GM12878 (cell line): ENCODE data around the gene HSD11B1. TPM values are rescaled to one million over a fixed set of nuclear protein-coding genes. Genes with fewer than 3 reads are reported as not detected.

ENCODE experiments used
- ATAC-seq: fragments of 200-7000 bp; cut with Tn5 transposase; 3 replicates; pipeline ENCODE4 v1.9.1; 2020; ENCODE audit warnings: mild to moderate bottlenecking, moderate library complexity
- BruUV-seq: library from RNA; stranded (reverse); fragments of 400-500 nt; replicated peaks from 2 replicates; lab custom pipeline; 2021; lab: Mats Ljungman, UMichigan
- CTCF ChIA-PET: fragments of 300-600 bp; sonication (Branson Sonifier 250); formaldehyde crosslinking; extraction: SDS; loops from one replicate; lab custom pipeline; 2021; ENCODE audit warnings: inconsistent platforms; lab: Yijun Ruan, JAX
- POLR2A ChIA-PET: fragments of 350-600 bp; formaldehyde crosslinking; extraction: SDS; loops from one replicate; lab custom pipeline; 2021; ENCODE audit warnings: inconsistent platforms; lab: Charles Lee
- RAD21 ChIA-PET: fragments of 300-600 bp; sonication (Branson Sonifier 250); formaldehyde crosslinking; loops from one replicate; lab custom pipeline; 2023; ENCODE audit warnings: antibody characterized with exemption; ENCODE audit not compliant: unreplicated experiment; lab: Charles Lee
- SMC1A ChIA-PET: fragments of 300-600 bp; sonication (Branson Sonifier 250); formaldehyde crosslinking; loops from one replicate; lab custom pipeline; 2023; ENCODE audit not compliant: unreplicated experiment, uncharacterized antibody; lab: Charles Lee
- DNase-seq: peaks from one replicate; pipeline ENCODE4 v3.0.0-alpha.2; 2011; ENCODE audit warnings: low read depth, low spot score
- FAIRE-seq: peaks from 3 replicates; lab custom pipeline; 2011; peaks lifted over from hg19 to GRCh38; lab: Jason Lieb, UNC
- H2AFZ ChIP-seq: 2 replicates; pipeline ENCODE4 v1.6.0; 2011; ENCODE audit warnings: low read depth, low read length, control low read depth; ENCODE audit not compliant: control insufficient read depth
- H3K27ac ChIP-seq: 2 replicates; pipeline ENCODE4 v1.5.1; 2011; ENCODE audit warnings: control low read depth; ENCODE audit not compliant: control insufficient read depth, insufficient read depth
- H3K27me3 ChIP-seq, 2 experiments: replicated peaks in 1 of 2; 2 replicates each; pipeline versions ENCODE4 v1.6.0 to v1.6.1; 2011; ENCODE audit warnings: low read length in 1 of 2; ENCODE audit not compliant: control insufficient read depth in 2 of 2, insufficient read depth in 2 of 2
- H3K36me3 ChIP-seq, 2 experiments: 2 replicates each; pipeline ENCODE4 v1.5.1; 2011; ENCODE audit warnings: low read length in 1 of 2; ENCODE audit not compliant: control insufficient read depth in 2 of 2, insufficient read depth in 2 of 2
- H3K4me1 ChIP-seq: 2 replicates; pipeline ENCODE4 v1.6.1; 2011; ENCODE audit warnings: mild to moderate bottlenecking, low read length, moderate library complexity, mixed read lengths; ENCODE audit not compliant: control insufficient read depth, insufficient read depth
- H3K4me2 ChIP-seq: 2 replicates; pipeline ENCODE4 v1.6.0; 2011; ENCODE audit warnings: control low read depth; ENCODE audit not compliant: control insufficient read depth, insufficient read depth
- H3K4me3 ChIP-seq: fragments of 200-600 bp; sonication (generic); 2 replicates; pipeline ENCODE4 v1.5.1; 2016
- H3K79me2 ChIP-seq: 2 replicates; pipeline ENCODE4 v1.6.0; 2011; ENCODE audit warnings: low read length; ENCODE audit not compliant: control insufficient read depth, insufficient read depth
- H3K9ac ChIP-seq: 2 replicates; pipeline ENCODE4 v1.8.0; 2011; ENCODE audit warnings: low read length, control low read depth, mixed read lengths; ENCODE audit not compliant: control insufficient read depth, insufficient read depth
- H3K9me3 ChIP-seq: replicated peaks from 3 replicates; pipeline ENCODE4 v1.5.1; 2011; ENCODE audit warnings: mild to moderate bottlenecking, low read length; ENCODE audit not compliant: control insufficient read depth, insufficient read depth
- H4K20me1 ChIP-seq: 2 replicates; pipeline ENCODE4 v1.6.0; 2011; ENCODE audit not compliant: control insufficient read depth, insufficient read depth
- BCL11A ChIP-seq: IDR thresholded peaks from 2 replicates; pipeline ENCODE4 v1.6.1; 2011; ENCODE audit warnings: low read depth, low read length
- BHLHE40 ChIP-seq, 2 experiments: fragments of 450-650 bp in 1 of 2; IDR thresholded peaks; 2 replicates each; pipeline ENCODE4 v1.6.1; 2011 to 2017; ENCODE audit warnings: low read depth in 2 of 2, borderline replicate concordance in 1 of 2, improper control_type of control experiment in 1 of 2, low read length in 1 of 2, mild to moderate bottlenecking in 1 of 2
- CHD1 ChIP-seq: IDR thresholded peaks from 2 replicates; pipeline ENCODE4 v1.6.1; 2012; ENCODE audit warnings: low read depth, low read length, improper control_type of control experiment
- CREM ChIP-seq: IDR thresholded peaks from 2 replicates; pipeline ENCODE4 v1.6.1; 2014; ENCODE audit warnings: antibody characterized with exemption, low read depth
- ELK1 ChIP-seq: IDR thresholded peaks from 2 replicates; pipeline ENCODE4 v1.6.1; 2012; ENCODE audit warnings: low read depth, low read length, improper control_type of control experiment
- IKZF2 ChIP-seq, 2 experiments: fragments of 450-650 bp; IDR thresholded peaks; 2 replicates each; pipeline ENCODE4 v1.6.1; 2017; ENCODE audit warnings: mild to moderate bottlenecking in 2 of 2, moderate library complexity in 2 of 2
- NFIC ChIP-seq: IDR thresholded peaks from 2 replicates; pipeline ENCODE4 v1.6.1; 2012; ENCODE audit warnings: low read depth, mild to moderate bottlenecking, inconsistent platforms, low read length, moderate library complexity
- NFYA ChIP-seq: IDR thresholded peaks from 2 replicates; pipeline ENCODE4 v1.6.1; 2011; ENCODE audit warnings: low read depth, mild to moderate bottlenecking, low read length, improper control_type of control experiment, borderline replicate concordance
- POLR2AphosphoS2 ChIP-seq: IDR thresholded peaks from 2 replicates; pipeline ENCODE4 v1.6.1; 2011; ENCODE audit warnings: low read depth, mild to moderate bottlenecking, low read length, improper control_type of control experiment, moderate library complexity
- POLR2AphosphoS5 ChIP-seq: IDR thresholded peaks from 2 replicates; pipeline ENCODE4 v1.6.1; 2011; ENCODE audit warnings: mild to moderate bottlenecking, low read length, inconsistent platforms
- RAD51 ChIP-seq: fragments of 450-650 bp; IDR thresholded peaks from 2 replicates; pipeline ENCODE4 v1.6.1; 2016; ENCODE audit warnings: moderate library complexity, mild to moderate bottlenecking, inconsistent platforms
- RCOR1 ChIP-seq: conservative IDR thresholded peaks from 2 replicates; pipeline ENCODE4 v1.6.1; 2012; ENCODE audit warnings: low read depth, low read length, improper control_type of control experiment
- SRF ChIP-seq, 2 experiments: IDR thresholded peaks; 2 replicates each; pipeline ENCODE4 v1.6.1; 2011; ENCODE audit warnings: low read depth in 2 of 2, low read length in 2 of 2, mild to moderate bottlenecking in 1 of 2, moderate library complexity in 1 of 2
- TBL1XR1 ChIP-seq: IDR thresholded peaks from 2 replicates; pipeline ENCODE4 v1.6.1; 2012; ENCODE audit warnings: low read depth, low read length, improper control_type of control experiment
- YBX1 ChIP-seq: fragments of 450-650 bp; IDR thresholded peaks from 2 replicates; pipeline ENCODE4 v1.6.1; 2016; ENCODE audit warnings: antibody characterized with exemption
- ZNF217 ChIP-seq: fragments of 450-650 bp; IDR thresholded peaks from 2 replicates; pipeline ENCODE4 v1.6.1; 2017; ENCODE audit warnings: antibody characterized with exemption, mild to moderate bottlenecking
- WGBS: methylation state at CpG from one replicate; pipeline ENCODE4 v1.1.6; 2016; ENCODE audit warnings: low lambda C conversion rate; ENCODE audit not compliant: insufficient replicate concordance, insufficient coverage; ENCODE audit errors: missing lambda C conversion rate; 5-methylcytosine and 5-hydroxymethylcytosine counted together
- in situ Hi-C: fragments of 300-500 bp; cut with MboI; formaldehyde crosslinking; loops from 9 replicates; pipeline ENCODE4 v1.14.3; 2018; ENCODE audit warnings: mixed read lengths
- intact Hi-C: fragments of 100-400 bp; cut with micrococcal nuclease; formaldehyde crosslinking; loops from one replicate; pipeline ENCODE4 v1.14.2; 2022; ENCODE audit not compliant: unreplicated experiment
- polyA plus RNA-seq, 11 experiments: library from polyadenylated mRNA; depleted of rRNA in 4 of 11; unstranded in 6 of 11; stranded (reverse) in 5 of 11; fragments of >200 nt; fragmentation: Nextera tagmentation in 4 of 11; fragmentation: Illumina TruSeq in 1 of 11; extraction: Ambion mirVana in 4 of 11; extraction: Trizol in 1 of 11; gene quantifications; 1 replicate in 1 of 11; 2 replicates in 10 of 11; pipeline versions ENCODE4 v1.2.1 to v1.2.3, GENCODE V29; 2011 to 2016; ENCODE audit warnings: inconsistent platforms in 2 of 11, missing spikeins in 2 of 11, low read depth in 1 of 11
- total RNA-seq, 4 experiments: library from RNA; depleted of rRNA in 3 of 4; stranded (reverse); fragments of >200 nt in 3 of 4; fragmentation: Illumina TruSeq in 1 of 4; extraction: Trizol in 1 of 4; gene quantifications; 2 replicates each; pipeline versions ENCODE4 v1.2.1 to v1.2.3, GENCODE V29; 2013 to 2021

The HSD11B1 gene
- total and polyA plus RNA-seq, 10 of the 15 experiments (the other 5 are each of a cell fraction or from before 2014, with no cell fraction given), result 0.04 to 0.27 (median 0.15) TPM; not detected in 7

- BruUV-seq, result no TSS peak
- H4K20me1 ChIP-seq, result no peaks in the 10 kb centered on the region
- ChIA-PET RAD21 (interaction anchor here (0.8 to 2.1 kb wide), 6 partner anchors 9 to 139 kb away, joined by 3 to 8 read pairs (median 4); no protein-coding TSS in a partner anchor), POLR2A (no interaction called here), SMC1A (interaction anchor here (1.2 to 2.9 kb wide), 11 partner anchors 9 to 130 kb away, joined by 4 to 14 read pairs (median 4); no protein-coding TSS in a partner anchor), CTCF (interaction anchor here (1.3 to 3.0 kb wide), 6 partner anchors 8 to 139 kb away, joined by 3 to 36 read pairs (median 6); no protein-coding TSS in a partner anchor)
- H3K9ac ChIP-seq, result no peak overlapping the region
- H3K4me1 ChIP-seq, result no peaks in the 10 kb centered on the region; the same call in 1 of the 2 replicates
- no peak overlapping the region for H3K4me3 ChIP-seq
- no peak overlapping the region for H3K27ac ChIP-seq
- DNase-seq (no peak), ATAC-seq (no peak), FAIRE-seq (no peak)
- H3K36me3 ChIP-seq, result no peaks in the 10 kb centered on the region
- no peaks in the 10 kb centered on the region for H3K79me2 ChIP-seq
- no peak overlapping the region for H3K4me2 ChIP-seq
- no peak for TF ChIP-seq NFYA
- TF ChIP-seq IKZF2 (IDR thresholded peaks at IDR 0.05), result no peak
- no peak for TF ChIP-seq NFIC
- TF ChIP-seq SRF (IDR thresholded peaks at IDR 0.05; ENCODE audit: low read depth in 2 of 2, low read length in 2 of 2), result no peak
- TF ChIP-seq POLR2AphosphoS5, result no peak
- WGBS, result 11% methylated on average over 3 of the region's 3 CpGs
- intact Hi-C loops (no loop called here), in situ Hi-C loops (no loop called here)
- H3K27me3 ChIP-seq, result no peaks in the 10 kb centered on the region
- H2AFZ ChIP-seq, result no peak overlapping the region
- no peaks in the 10 kb centered on the region for H3K9me3 ChIP-seq
Observed at GRCh38 chr1:209736490-209737117, 32.0 kb downstream of the HSD11B1 start.

GRCh38 chr1:209737118-209737505 lies 32.5 kb downstream of the HSD11B1 start:
- WGBS, result 24% methylated on average over 5 of the region's 5 CpGs
- Histone ChIP-seq H3K27ac (no peak overlapping the region), H3K36me3 (no peaks in the 10 kb centered on the region), H3K27me3 (no peaks in the 10 kb centered on the region), H3K9me3 (no peaks in the 10 kb centered on the region), H3K4me1 (no peaks in the 10 kb centered on the region; the same call in 1 of the 2 replicates), H3K9ac (no peak overlapping the region), H3K79me2 (no peaks in the 10 kb centered on the region), H2AFZ (no peak overlapping the region), H4K20me1 (no peaks in the 10 kb centered on the region), H3K4me2 (no peak overlapping the region), H3K4me3 (no peak overlapping the region)
- FAIRE-seq, result no peak
- ChIA-PET SMC1A (interaction anchor here (0.6 to 2.9 kb wide), 12 partner anchors 9 to 130 kb away, joined by 3 to 14 read pairs (median 4); no protein-coding TSS in a partner anchor), CTCF (interaction anchor here (1.3 to 3.0 kb wide), 5 partner anchors 9 to 139 kb away, joined by 3 to 36 read pairs (median 5); no protein-coding TSS in a partner anchor), RAD21 (interaction anchor here (0.8 to 2.1 kb wide), 7 partner anchors 9 to 140 kb away, joined by 3 to 8 read pairs (median 3); no protein-coding TSS in a partner anchor), POLR2A (interaction anchor here (1.1 to 1.3 kb wide), 3 partner anchors 10 to 79 kb away, joined by 3 to 5 read pairs (median 3); no protein-coding TSS in a partner anchor)
- no peak for ATAC-seq
- no peak for DNase-seq
- no TSS peak for BruUV-seq
- intact Hi-C loops, result no loop called here
- in situ Hi-C loops, result no loop called here
- no peak for TF ChIP-seq RAD51
- no peak for TF ChIP-seq CREM
- no peak for TF ChIP-seq ZNF217
- no peak for TF ChIP-seq POLR2AphosphoS2
- TF ChIP-seq TBL1XR1, result no peak
- TF ChIP-seq BHLHE40 (IDR thresholded peaks at IDR 0.05; ENCODE audit: borderline replicate concordance in 1 of 2, low read depth in 2 of 2, low read length in 1 of 2), result no peak
- no peak for TF ChIP-seq RCOR1
- no peak for TF ChIP-seq BCL11A
- TF ChIP-seq YBX1, result no peak
- no peak for TF ChIP-seq CHD1
- no peak for TF ChIP-seq ELK1
